ENCODE results near the gene COL1A2. TPM values are rescaled to one million over a fixed set of nuclear protein-coding genes. Genes with fewer than 3 reads are reported as not detected.

Gene COL1A2
- total RNA-seq, 3 donors from 2014 or later: 94.5 to 300 (median 113) TPM

GRCh38 chr7:94441138-94441537 is 46.4 kb downstream of the COL1A2 start:
- Histone ChIP-seq H3K27me3 (no peaks in the 10 kb centered on the region), H3K4me3 (no peak overlapping the region), H3K36me3 (no peaks in the 10 kb centered on the region), H3K9me3 (no peaks in the 10 kb centered on the region), H3K27ac (no peak overlapping the region), H3K4me1 (no peaks in the 10 kb centered on the region)
- intact Hi-C loops (cut with DNase I; ENCODE audit: low total_unique reads): no loop called here
- TF ChIP-seq POLR2AphosphoS5 (IDR thresholded peaks at IDR 0.05): no peak
- no peak for TF ChIP-seq POLR2A (IDR thresholded peaks at IDR 0.05)
- no peak for TF ChIP-seq CTCF (IDR thresholded peaks at IDR 0.05)
- DNase-seq (ENCODE audit: low spot score in 2 of 2): no peak

GRCh38 chr7:94442639-94443038 is 47.9 kb downstream of the COL1A2 start:
- no peaks in the 10 kb centered on the region for H3K36me3 ChIP-seq
- H3K9me3 ChIP-seq: no peaks in the 10 kb centered on the region
- H3K27ac ChIP-seq: no peak overlapping the region
- H3K4me1 ChIP-seq: no peaks in the 10 kb centered on the region
- no peaks in the 10 kb centered on the region for H3K27me3 ChIP-seq
- no peak overlapping the region for H3K4me3 ChIP-seq
- no peak for DNase-seq (ENCODE audit: low spot score in 2 of 2)
- intact Hi-C loops (cut with DNase I; ENCODE audit: low total_unique reads): no loop called here
- no peak for TF ChIP-seq POLR2AphosphoS5 (IDR thresholded peaks at IDR 0.05)
- no peak for TF ChIP-seq POLR2A (IDR thresholded peaks at IDR 0.05)
- no peak for TF ChIP-seq CTCF (IDR thresholded peaks at IDR 0.05)

GRCh38 chr7:94444813-94445212 is 50.1 kb downstream of the COL1A2 start:
- intact Hi-C loops (cut with DNase I; ENCODE audit: low total_unique reads): no loop called here

DNA sequence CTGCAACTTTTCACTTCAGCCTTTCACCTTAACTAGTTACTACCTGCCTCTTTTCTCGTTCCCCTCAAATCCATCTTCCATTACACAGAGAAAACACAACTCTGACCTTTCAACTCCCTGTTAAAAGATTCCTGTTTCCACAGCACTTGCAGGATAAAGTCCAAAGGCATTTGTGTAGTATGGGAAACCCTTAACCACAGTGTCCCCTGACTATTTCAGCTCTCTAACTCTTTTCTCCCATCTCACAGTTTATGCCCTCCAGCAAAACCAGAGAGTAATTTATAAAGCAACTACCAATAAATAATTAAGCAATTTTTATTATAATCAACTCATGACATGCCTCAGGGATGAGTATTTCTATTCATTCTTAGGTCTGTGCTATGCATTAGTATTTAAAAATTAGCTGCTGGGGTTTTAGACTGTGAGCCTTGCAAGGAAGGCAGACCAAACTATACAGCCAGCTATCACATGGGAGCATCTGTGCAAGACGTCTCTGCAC is 51.0 kb downstream of the COL1A2 start:
- Histone ChIP-seq H3K36me3 (no peaks in the 10 kb centered on the region), H3K27ac (no peak overlapping the region), H3K27me3 (no peaks in the 10 kb centered on the region), H3K4me1 (no peaks in the 10 kb centered on the region), H3K9me3 (no peaks in the 10 kb centered on the region), H3K4me3 (no peak overlapping the region)
- intact Hi-C loops (cut with DNase I; ENCODE audit: low total_unique reads): no loop called here
- TF ChIP-seq POLR2A (IDR thresholded peaks at IDR 0.05) (no peak), POLR2AphosphoS5 (IDR thresholded peaks at IDR 0.05) (no peak), CTCF (IDR thresholded peaks at IDR 0.05) (no peak)
- no peak for DNase-seq (ENCODE audit: low spot score in 2 of 2)

More at GRCh38 chr7:94444813-94445212, 50.1 kb downstream of the COL1A2 start:
- Histone ChIP-seq H3K27ac (no peak overlapping the region), H3K36me3 (no peaks in the 10 kb centered on the region), H3K4me3 (no peak overlapping the region), H3K9me3 (no peaks in the 10 kb centered on the region), H3K27me3 (no peaks in the 10 kb centered on the region), H3K4me1 (no peaks in the 10 kb centered on the region)
- no peak for DNase-seq (ENCODE audit: low spot score in 2 of 2)
- TF ChIP-seq POLR2AphosphoS5 (IDR thresholded peaks at IDR 0.05) (no peak), POLR2A (IDR thresholded peaks at IDR 0.05) (no peak), CTCF (IDR thresholded peaks at IDR 0.05) (no peak)

DNA sequence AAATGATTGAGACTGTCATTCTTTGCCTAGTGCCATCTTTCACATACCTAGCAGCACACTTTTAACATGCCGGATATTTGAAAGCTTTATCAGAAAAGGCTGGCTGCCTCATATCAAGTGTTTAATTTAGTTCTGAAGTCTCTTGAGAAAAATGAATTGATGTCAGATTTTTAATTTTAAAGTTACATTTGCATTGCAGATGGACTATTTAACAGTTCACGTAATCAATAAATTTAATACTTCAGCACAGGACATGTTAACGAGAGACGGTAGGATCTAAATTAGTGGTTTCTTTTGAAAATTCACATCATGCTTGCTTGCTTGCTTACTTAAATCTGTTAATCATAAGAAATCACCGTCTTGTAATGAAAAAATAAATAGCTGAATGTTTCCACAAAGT is 51.6 kb downstream of the COL1A2 start:
- TF ChIP-seq POLR2A (IDR thresholded peaks at IDR 0.05) (no peak), POLR2AphosphoS5 (IDR thresholded peaks at IDR 0.05) (no peak), CTCF (IDR thresholded peaks at IDR 0.05) (no peak)
- intact Hi-C loops (cut with DNase I; ENCODE audit: low total_unique reads): no loop called here
- Histone ChIP-seq H3K9me3 (no peaks in the 10 kb centered on the region), H3K4me3 (no peak overlapping the region), H3K36me3 (no peaks in the 10 kb centered on the region), H3K4me1 (no peaks in the 10 kb centered on the region), H3K27ac (no peak overlapping the region), H3K27me3 (no peaks in the 10 kb centered on the region)
- DNase-seq (ENCODE audit: low spot score in 2 of 2): no peak
